ENCODE measurements around the gene PET100. TPM values are rescaled to one million over a fixed set of nuclear protein-coding genes. Genes with fewer than 3 reads are reported as not detected.
A peak's percentile ranks its signal among the peaks of the same experiment; 100 is the strongest.

Gene PET100
- polyA plus RNA-seq, 2 of the 4 experiments (the other 2 are of a cell fraction) = 48.6 to 99.3 TPM

- 83% methylated on average over 16 of the region's 57 CpGs for WGBS (ENCODE audit: missing lambda C conversion rate)
- DNase-seq (ENCODE audit: low read depth in 1 of 2, low spot score in 1 of 2) (no peak), FAIRE-seq (no peak), ATAC-seq (no peak)
- TF ChIP-seq ESRRA (IDR thresholded peaks at IDR 0.05; ENCODE audit: borderline replicate concordance, low read length) = no peak
- no peak for TF ChIP-seq PHF8 (IDR thresholded peaks at IDR 0.05; ENCODE audit: borderline replicate concordance, low read depth)
- no peak for TF ChIP-seq GATA3 (IDR thresholded peaks at IDR 0.05; ENCODE audit: borderline replicate concordance)
- TF ChIP-seq RARB (CRISPR knock-in tag; IDR thresholded peaks at IDR 0.05) = no peak
- no peak for TF ChIP-seq SMC3 (IDR thresholded peaks at IDR 0.05)
- no peak overlapping the region for H3K4me2 ChIP-seq
- CTCF ChIA-PET = interaction anchor here (0.8 kb wide), 1 partner anchor 179 kb away, joined by 3 read pairs; no protein-coding TSS in a partner anchor
- no peaks in the 10 kb centered on the region for H3K4me1 ChIP-seq
- H3K4me3 ChIP-seq = no peak overlapping the region
- H3K27ac ChIP-seq = no peak overlapping the region
- POLR2A ChIA-PET = no interaction called here
- no peaks in the 10 kb centered on the region for H3K9me3 ChIP-seq
Observed at GRCh38 chr19:7620442-7621412, 8.9 kb upstream of the PET100 start.

GRCh38 chr19:7622933-7623685 is 6.5 kb upstream of the PET100 start:
- FAIRE-seq (no peak), ATAC-seq (peak in 1 of 2 experiments; percentile 53; a peak in 3 of 6 replicates), DNase-seq (ENCODE audit: low read depth in 1 of 2, low spot score in 1 of 2) (no peak)
- TF ChIP-seq CEBPB (IDR thresholded peaks at IDR 0.05) (no peak), NPAS2 (CRISPR knock-in tag; IDR thresholded peaks at IDR 0.05; ENCODE audit: borderline replicate concordance) (no peak), CBX2 (IDR thresholded peaks at IDR 0.05; ENCODE audit: borderline replicate concordance, low read depth) (no peak), CTCF (IDR thresholded peaks at IDR 0.05) (no peak), RCOR1 (IDR thresholded peaks at IDR 0.05; ENCODE audit: low read depth, low read length) (no peak), MAFK (IDR thresholded peaks at IDR 0.05; ENCODE audit: partially characterized antibody) (no peak), JUNB (IDR thresholded peaks at IDR 0.05) (no peak), RARB (CRISPR knock-in tag; IDR thresholded peaks at IDR 0.05) (no peak), FOSL2 (IDR thresholded peaks at IDR 0.05) (no peak), FOSL2 (CRISPR knock-in tag; IDR thresholded peaks at IDR 0.05) (no peak), NFE2L2 (conservative IDR thresholded peaks at IDR 0.05; ENCODE audit: low read length) (no peak), HOXB5 (CRISPR knock-in tag; IDR thresholded peaks at IDR 0.05) (no peak), HES2 (IDR thresholded peaks at IDR 0.05) (no peak), MYC (IDR thresholded peaks at IDR 0.05; ENCODE audit: borderline replicate concordance, low read length) (no peak)
- ChIA-PET CTCF (interaction anchor here (0.6 to 1.7 kb wide), 2 partner anchors 58 to 425 kb away, joined by 4 to 6 read pairs; partner anchors contain the start of gene TRAPPC5), POLR2A (interaction anchor here (1.1 kb wide), 1 partner anchor 55 kb away, joined by 7 read pairs; no protein-coding TSS in a partner anchor)
- Histone ChIP-seq H3K4me3 (no peak overlapping the region), H3K27ac (no peak overlapping the region), H3K4me2 (no peak overlapping the region), H3K4me1 (peaks cover 2% of the 10 kb centered on the region; the same call in 1 of the 3 replicates), H3K9me3 (no peaks in the 10 kb centered on the region)
- WGBS (ENCODE audit: missing lambda C conversion rate) = 96% methylated on average over 9 of the region's 16 CpGs

All from A549 (cell line).